Measurements from ENCODE around the gene SLC35G6. TPM values are rescaled to one million over a fixed set of nuclear protein-coding genes. Genes with fewer than 3 reads are reported as not detected.

Gene SLC35G6
- total RNA-seq, 6 experiments from 2014 or later = not detected

DNA sequence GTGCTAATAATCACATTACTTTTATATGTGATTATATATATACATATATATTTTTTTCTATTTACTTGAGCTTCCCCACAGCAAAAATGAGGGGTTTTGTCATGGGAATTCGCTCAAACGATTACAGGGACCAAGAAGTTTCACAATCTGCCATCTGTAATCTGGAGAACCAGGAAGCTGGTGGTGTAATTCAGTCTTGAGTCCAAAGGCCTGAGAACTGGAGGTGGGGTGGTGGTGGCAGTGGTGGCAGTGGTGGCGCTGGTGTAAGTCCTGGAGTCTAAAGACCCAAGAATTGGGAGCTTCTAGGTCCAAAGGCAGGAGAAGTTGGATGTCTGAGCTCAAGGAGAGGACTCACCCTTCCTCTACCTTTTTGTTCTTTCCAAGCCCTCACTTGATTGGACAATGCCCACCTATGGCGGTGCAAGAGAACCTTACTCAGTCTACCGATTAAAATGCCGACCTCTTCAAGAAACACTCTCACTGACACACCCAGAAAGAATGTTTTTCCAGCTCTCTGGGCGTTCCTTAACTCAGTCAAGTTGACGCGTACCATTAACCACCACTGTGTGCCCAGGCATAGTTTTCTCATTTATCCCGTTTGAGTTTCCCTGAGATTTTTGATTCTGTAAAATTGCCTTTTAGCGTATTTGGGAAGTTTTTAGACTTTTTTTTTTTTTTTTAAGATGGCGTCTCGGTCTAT is 34.8 kb downstream of the SLC35G6 start:
- H3K9me3 Mint-ChIP-seq = no peaks in the 10 kb centered on the region
- peaks cover 5% of the 10 kb centered on the region; the same call in 1 of the 2 replicates for H3K4me1 Mint-ChIP-seq (ENCODE audit: low read depth)
- H3K27me3 Mint-ChIP-seq (ENCODE audit: insufficient read depth) = peaks cover 4% of the 10 kb centered on the region; the same call in 1 of the 2 replicates
- H3K27ac Mint-ChIP-seq = no peak overlapping the region
- H3K4me3 Mint-ChIP-seq = no peak overlapping the region
- no peak for DNase-seq
- TF ChIP-seq, protein P1, sequence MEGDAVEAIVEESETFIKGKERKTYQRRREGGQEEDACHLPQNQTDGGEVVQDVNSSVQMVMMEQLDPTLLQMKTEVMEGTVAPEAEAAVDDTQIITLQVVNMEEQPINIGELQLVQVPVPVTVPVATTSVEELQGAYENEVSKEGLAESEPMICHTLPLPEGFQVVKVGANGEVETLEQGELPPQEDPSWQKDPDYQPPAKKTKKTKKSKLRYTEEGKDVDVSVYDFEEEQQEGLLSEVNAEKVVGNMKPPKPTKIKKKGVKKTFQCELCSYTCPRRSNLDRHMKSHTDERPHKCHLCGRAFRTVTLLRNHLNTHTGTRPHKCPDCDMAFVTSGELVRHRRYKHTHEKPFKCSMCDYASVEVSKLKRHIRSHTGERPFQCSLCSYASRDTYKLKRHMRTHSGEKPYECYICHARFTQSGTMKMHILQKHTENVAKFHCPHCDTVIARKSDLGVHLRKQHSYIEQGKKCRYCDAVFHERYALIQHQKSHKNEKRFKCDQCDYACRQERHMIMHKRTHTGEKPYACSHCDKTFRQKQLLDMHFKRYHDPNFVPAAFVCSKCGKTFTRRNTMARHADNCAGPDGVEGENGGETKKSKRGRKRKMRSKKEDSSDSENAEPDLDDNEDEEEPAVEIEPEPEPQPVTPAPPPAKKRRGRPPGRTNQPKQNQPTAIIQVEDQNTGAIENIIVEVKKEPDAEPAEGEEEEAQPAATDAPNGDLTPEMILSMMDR (IDR thresholded peaks at IDR 0.05) = no peak
- H3K36me3 Mint-ChIP-seq (ENCODE audit: low read depth) = peaks cover 11% of the 10 kb centered on the region

DNA sequence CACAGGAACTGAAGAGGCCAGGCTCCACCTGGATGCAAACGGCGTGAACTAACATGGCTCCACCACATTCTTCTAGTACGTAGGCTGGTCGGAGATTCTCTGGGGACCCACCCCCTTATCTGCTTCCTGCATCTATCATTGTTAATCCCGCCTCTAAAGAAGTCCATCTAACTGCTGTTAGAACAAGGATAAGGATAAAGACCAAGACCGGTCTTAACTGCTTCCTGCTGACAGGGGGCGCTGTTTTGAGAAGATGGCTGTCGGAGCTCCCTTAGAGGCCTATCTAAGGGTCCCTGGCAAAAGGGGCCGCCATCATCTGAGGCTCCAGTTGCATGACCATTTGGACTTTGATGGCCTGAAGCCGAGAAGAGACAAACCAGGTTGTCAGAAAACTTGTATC is 41.8 kb downstream of the SLC35G6 start:
- Mint-ChIP-seq H3K27ac (no peak overlapping the region), H3K36me3 (ENCODE audit: low read depth) (peaks cover 8% of the 10 kb centered on the region), H3K9me3 (peaks cover 12% of the 10 kb centered on the region), H3K27me3 (ENCODE audit: insufficient read depth) (no peaks in the 10 kb centered on the region; the same call in 1 of the 2 replicates), H3K4me1 (ENCODE audit: low read depth) (no peaks in the 10 kb centered on the region), H3K4me3 (no peak overlapping the region)
- DNase-seq = peak; percentile 4
- TF ChIP-seq, protein P1 (IDR thresholded peaks at IDR 0.05) = peak; percentile 73

DNA sequence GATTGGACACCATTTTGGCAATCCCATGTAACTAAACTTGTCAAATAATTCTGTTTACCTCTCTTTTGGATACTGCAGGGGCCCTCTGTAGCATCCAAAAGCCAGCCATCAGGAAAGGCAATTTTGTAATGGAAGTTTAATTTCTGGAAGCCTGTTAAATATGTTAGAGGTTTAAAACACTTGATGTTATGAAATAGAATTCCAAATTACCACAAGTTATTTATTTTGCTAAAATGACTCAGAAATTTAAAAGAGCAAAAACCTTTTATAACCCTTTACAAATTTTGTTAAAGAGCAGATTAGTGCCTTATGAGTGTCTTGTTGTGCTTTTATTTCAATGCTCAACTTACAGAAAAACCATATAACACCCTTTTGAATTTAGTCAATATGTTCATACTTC is 47.6 kb downstream of the SLC35G6 start:
- Mint-ChIP-seq H3K27me3 (ENCODE audit: insufficient read depth) (peaks cover 6% of the 10 kb centered on the region), H3K4me1 (ENCODE audit: low read depth) (no peaks in the 10 kb centered on the region), H3K36me3 (ENCODE audit: low read depth) (peaks cover 20% of the 10 kb centered on the region), H3K27ac (no peak overlapping the region), H3K4me3 (no peak overlapping the region), H3K9me3 (peaks cover 38% of the 10 kb centered on the region)
- TF ChIP-seq, protein P1 (IDR thresholded peaks at IDR 0.05) = no peak
- no peak for DNase-seq

DNA sequence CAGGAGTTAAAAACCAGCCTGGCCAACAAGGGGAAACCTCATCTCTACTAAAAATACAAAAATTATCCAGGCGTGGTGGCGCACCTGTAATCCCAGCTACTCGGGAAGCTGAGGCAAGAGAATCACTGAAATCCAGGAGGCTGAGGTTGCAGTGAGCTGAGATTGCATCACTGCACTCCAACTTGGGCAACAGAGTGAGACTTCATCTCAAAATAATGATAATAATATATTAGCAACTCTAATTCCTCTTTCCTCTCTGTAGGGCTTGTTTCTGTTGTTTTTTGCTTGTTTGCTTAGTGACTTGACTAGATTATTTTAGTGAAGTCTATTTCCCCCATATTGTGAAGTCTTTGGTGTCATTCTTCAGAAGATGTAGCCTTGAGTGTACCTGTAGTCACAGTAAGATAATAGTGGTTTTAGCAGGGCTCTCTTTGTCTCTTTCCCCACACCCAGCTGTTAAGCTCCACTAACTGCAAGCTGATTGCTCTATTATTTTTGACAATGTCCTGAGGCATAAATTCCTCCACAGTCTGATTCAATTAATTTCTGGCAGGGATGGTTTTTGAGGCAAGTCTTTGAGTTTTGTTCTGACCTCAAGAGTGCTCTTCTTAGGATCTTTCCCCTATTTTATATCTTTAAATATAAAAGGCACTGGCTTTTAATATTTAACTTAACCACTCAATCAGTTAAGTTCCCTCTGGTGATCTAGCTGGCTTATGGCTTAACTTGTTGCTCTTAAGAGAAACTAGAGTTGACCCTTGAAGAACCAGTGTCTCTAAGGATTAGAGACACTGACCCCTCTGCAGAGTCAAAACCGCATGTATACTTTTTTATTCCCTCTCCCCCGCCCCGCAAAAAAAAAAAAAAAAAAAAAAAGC is 49.0 kb downstream of the SLC35G6 start:
- no peak overlapping the region for H3K27ac Mint-ChIP-seq

More for the DNA sequence above, 49.0 kb downstream of the SLC35G6 start:
- H3K4me3 Mint-ChIP-seq = no peak overlapping the region
- peaks cover 9% of the 10 kb centered on the region for H3K27me3 Mint-ChIP-seq (ENCODE audit: insufficient read depth)
- TF ChIP-seq, protein P1 (IDR thresholded peaks at IDR 0.05) = no peak
- peaks cover 20% of the 10 kb centered on the region for H3K36me3 Mint-ChIP-seq (ENCODE audit: low read depth)
- H3K4me1 Mint-ChIP-seq (ENCODE audit: low read depth) = no peaks in the 10 kb centered on the region
- H3K9me3 Mint-ChIP-seq = peaks cover 42% of the 10 kb centered on the region
- DNase-seq = no peak

Other genes with a start within 250 kb of the SLC35G6 start
- gene DVL2, start 246.9 kb upstream of the SLC35G6 start, total RNA-seq (2021; fragmentation: NEBNext Ultra II Directional; extraction: Animal tissue kit (Norgen Biotek cat#: 25700)) = 10 to 100 TPM; 24.9 to 29.1 (median 27.0) TPM
- gene PHF23, start 242.0 kb upstream of the SLC35G6 start, total RNA-seq (2021; fragmentation: NEBNext Ultra II Directional; extraction: Animal tissue kit (Norgen Biotek cat#: 25700)) = 10 to 100 TPM; 57.0 to 75.0 (median 68.2) TPM
- gene GABARAP, start 239.0 kb upstream of the SLC35G6 start, total RNA-seq (2021; fragmentation: NEBNext Ultra II Directional; extraction: Animal tissue kit (Norgen Biotek cat#: 25700)) = 100 to 1,000 TPM; 399 to 470 (median 426) TPM
- 100 to 1,000 TPM; 127 to 168 (median 146) TPM for gene CTDNEP1, start 229.7 kb upstream of the SLC35G6 start, total RNA-seq (2021; fragmentation: NEBNext Ultra II Directional; extraction: Animal tissue kit (Norgen Biotek cat#: 25700))
- 10 to 100 TPM; 28.7 to 36.1 (median 34.0) TPM for gene ELP5, start 229.2 kb upstream of the SLC35G6 start, total RNA-seq (2021; fragmentation: NEBNext Ultra II Directional; extraction: Animal tissue kit (Norgen Biotek cat#: 25700))
- gene CLDN7, start 219.0 kb upstream of the SLC35G6 start, total RNA-seq (2021; fragmentation: NEBNext Ultra II Directional; extraction: Animal tissue kit (Norgen Biotek cat#: 25700)) = 1 to 10 TPM in 4 of 6 experiments, under 1 TPM in 2; 0.43 to 3.0 (median 1.7) TPM
- under 1 TPM in 5 of 6 experiments, not detected in 1; 0.07 to 0.09 (median 0.09) TPM for gene SLC2A4, start 199.7 kb upstream of the SLC35G6 start, total RNA-seq (2021; fragmentation: NEBNext Ultra II Directional; extraction: Animal tissue kit (Norgen Biotek cat#: 25700))
- gene YBX2, start 186.8 kb upstream of the SLC35G6 start, total RNA-seq (2021; fragmentation: NEBNext Ultra II Directional; extraction: Animal tissue kit (Norgen Biotek cat#: 25700)) = not detected
- gene EIF5A, start 173.8 kb upstream of the SLC35G6 start, total RNA-seq (2021; fragmentation: NEBNext Ultra II Directional; extraction: Animal tissue kit (Norgen Biotek cat#: 25700)) = 1,000 to 10,000 TPM; 1,011 to 1,116 (median 1,072) TPM
- 10 to 100 TPM; 34.7 to 45.2 (median 40.7) TPM for gene GPS2, start 166.1 kb upstream of the SLC35G6 start, total RNA-seq (2021; fragmentation: NEBNext Ultra II Directional; extraction: Animal tissue kit (Norgen Biotek cat#: 25700))
- gene NEURL4, start 152.1 kb upstream of the SLC35G6 start, total RNA-seq (2021; fragmentation: NEBNext Ultra II Directional; extraction: Animal tissue kit (Norgen Biotek cat#: 25700)) = 10 to 100 TPM; 18.7 to 24.6 (median 20.4) TPM
- gene ACAP1, start 144.9 kb upstream of the SLC35G6 start, total RNA-seq (2021; fragmentation: NEBNext Ultra II Directional; extraction: Animal tissue kit (Norgen Biotek cat#: 25700)) = 1 to 10 TPM; 3.2 to 6.4 (median 4.9) TPM
- gene KCTD11, start 129.3 kb upstream of the SLC35G6 start, total RNA-seq (2021; fragmentation: NEBNext Ultra II Directional; extraction: Animal tissue kit (Norgen Biotek cat#: 25700)) = 10 to 100 TPM; 11.2 to 14.5 (median 12.6) TPM
- not detected for gene TMEM95, start 126.3 kb upstream of the SLC35G6 start, total RNA-seq (2021; fragmentation: NEBNext Ultra II Directional; extraction: Animal tissue kit (Norgen Biotek cat#: 25700))
- under 1 TPM; 0.20 to 0.41 (median 0.26) TPM for gene TNK1, start 100.4 kb upstream of the SLC35G6 start, total RNA-seq (2021; fragmentation: NEBNext Ultra II Directional; extraction: Animal tissue kit (Norgen Biotek cat#: 25700))
- 100 to 1,000 TPM in 1 of 6 experiments, 10 to 100 TPM in 5; 85.6 to 114 (median 98.5) TPM for gene PLSCR3, start 86.9 kb upstream of the SLC35G6 start, total RNA-seq (2021; fragmentation: NEBNext Ultra II Directional; extraction: Animal tissue kit (Norgen Biotek cat#: 25700))
- gene TMEM256, start 77.3 kb upstream of the SLC35G6 start, total RNA-seq (2021; fragmentation: NEBNext Ultra II Directional; extraction: Animal tissue kit (Norgen Biotek cat#: 25700)) = 10 to 100 TPM; 52.2 to 79.1 (median 72.3) TPM
- gene NLGN2, start 73.6 kb upstream of the SLC35G6 start, total RNA-seq (2021; fragmentation: NEBNext Ultra II Directional; extraction: Animal tissue kit (Norgen Biotek cat#: 25700)) = 10 to 100 TPM; 41.3 to 57.3 (median 46.2) TPM
- gene SPEM1, start 61.1 kb upstream of the SLC35G6 start, total RNA-seq (2021; fragmentation: NEBNext Ultra II Directional; extraction: Animal tissue kit (Norgen Biotek cat#: 25700)) = not detected
- not detected for gene SPEM2, start 55.8 kb upstream of the SLC35G6 start, total RNA-seq (2021; fragmentation: NEBNext Ultra II Directional; extraction: Animal tissue kit (Norgen Biotek cat#: 25700))
- not detected for gene SPEM3, start 52.6 kb upstream of the SLC35G6 start, total RNA-seq (2021; fragmentation: NEBNext Ultra II Directional; extraction: Animal tissue kit (Norgen Biotek cat#: 25700))
- 1 to 10 TPM; 2.2 to 2.9 (median 2.8) TPM for gene TMEM102, start 46.0 kb upstream of the SLC35G6 start, total RNA-seq (2021; fragmentation: NEBNext Ultra II Directional; extraction: Animal tissue kit (Norgen Biotek cat#: 25700))
- under 1 TPM in 3 of 6 experiments, not detected in 3; 0.10 to 0.31 (median 0.24) TPM for gene FGF11, start 41.9 kb upstream of the SLC35G6 start, total RNA-seq (2021; fragmentation: NEBNext Ultra II Directional; extraction: Animal tissue kit (Norgen Biotek cat#: 25700))
- gene CHRNB1, start 36.4 kb upstream of the SLC35G6 start, total RNA-seq (2021; fragmentation: NEBNext Ultra II Directional; extraction: Animal tissue kit (Norgen Biotek cat#: 25700)) = 1 to 10 TPM; 2.0 to 2.8 (median 2.4) TPM
- gene ZBTB4, start 1.8 kb upstream of the SLC35G6 start, total RNA-seq (2021; fragmentation: NEBNext Ultra II Directional; extraction: Animal tissue kit (Norgen Biotek cat#: 25700)) = 10 to 100 TPM; 62.7 to 75.9 (median 68.6) TPM
- 100 to 1,000 TPM; 111 to 127 (median 118) TPM for gene POLR2A, start 2.9 kb downstream of the SLC35G6 start, total RNA-seq (2021; fragmentation: NEBNext Ultra II Directional; extraction: Animal tissue kit (Norgen Biotek cat#: 25700))
- gene TNFSF12, start 67.6 kb downstream of the SLC35G6 start, total RNA-seq (2021; fragmentation: NEBNext Ultra II Directional; extraction: Animal tissue kit (Norgen Biotek cat#: 25700)) = 10 to 100 TPM; 22.0 to 28.3 (median 25.4) TPM
- 1 to 10 TPM; 1.2 to 2.8 (median 1.5) TPM for gene TNFSF13, start 77.3 kb downstream of the SLC35G6 start, total RNA-seq (2021; fragmentation: NEBNext Ultra II Directional; extraction: Animal tissue kit (Norgen Biotek cat#: 25700))
- gene SENP3, start 80.5 kb downstream of the SLC35G6 start, total RNA-seq (2021; fragmentation: NEBNext Ultra II Directional; extraction: Animal tissue kit (Norgen Biotek cat#: 25700)) = 10 to 100 TPM; 53.9 to 70.3 (median 60.3) TPM
- 10 to 100 TPM; 46.6 to 71.7 (median 68.5) TPM for gene CD68, start 98.2 kb downstream of the SLC35G6 start, total RNA-seq (2021; fragmentation: NEBNext Ultra II Directional; extraction: Animal tissue kit (Norgen Biotek cat#: 25700))
- gene MPDU1, start 102.4 kb downstream of the SLC35G6 start, total RNA-seq (2021; fragmentation: NEBNext Ultra II Directional; extraction: Animal tissue kit (Norgen Biotek cat#: 25700)) = 10 to 100 TPM; 59.2 to 91.2 (median 68.6) TPM
- gene SOX15, start 108.6 kb downstream of the SLC35G6 start, total RNA-seq (2021; fragmentation: NEBNext Ultra II Directional; extraction: Animal tissue kit (Norgen Biotek cat#: 25700)) = 1 to 10 TPM in 1 of 6 experiments, under 1 TPM in 5; 0.62 to 1.0 (median 0.81) TPM
- 10 to 100 TPM; 49.3 to 62.3 (median 51.5) TPM for gene FXR2, start 133.5 kb downstream of the SLC35G6 start, total RNA-seq (2021; fragmentation: NEBNext Ultra II Directional; extraction: Animal tissue kit (Norgen Biotek cat#: 25700))
- 10 to 100 TPM; 39.2 to 55.0 (median 43.5) TPM for gene SAT2, start 146.4 kb downstream of the SLC35G6 start, total RNA-seq (2021; fragmentation: NEBNext Ultra II Directional; extraction: Animal tissue kit (Norgen Biotek cat#: 25700))
- 1 to 10 TPM in 1 of 6 experiments, under 1 TPM in 5; 0.36 to 1.2 (median 0.79) TPM for gene SHBG, start 148.7 kb downstream of the SLC35G6 start, total RNA-seq (2021; fragmentation: NEBNext Ultra II Directional; extraction: Animal tissue kit (Norgen Biotek cat#: 25700))
- gene ATP1B2, start 169.5 kb downstream of the SLC35G6 start, total RNA-seq (2021; fragmentation: NEBNext Ultra II Directional; extraction: Animal tissue kit (Norgen Biotek cat#: 25700)) = not detected
- gene TP53, start 206.0 kb downstream of the SLC35G6 start, total RNA-seq (2021; fragmentation: NEBNext Ultra II Directional; extraction: Animal tissue kit (Norgen Biotek cat#: 25700)) = 10 to 100 TPM; 68.1 to 84.3 (median 75.4) TPM
- gene WRAP53, start 207.0 kb downstream of the SLC35G6 start, total RNA-seq (2021; fragmentation: NEBNext Ultra II Directional; extraction: Animal tissue kit (Norgen Biotek cat#: 25700)) = 10 to 100 TPM in 5 of 6 experiments, 1 to 10 TPM in 1; 8.6 to 18.2 (median 15.2) TPM
- gene EFNB3, start 223.8 kb downstream of the SLC35G6 start, total RNA-seq (2021; fragmentation: NEBNext Ultra II Directional; extraction: Animal tissue kit (Norgen Biotek cat#: 25700)) = under 1 TPM; 0.12 to 0.34 (median 0.24) TPM
- not detected for gene DNAH2, start 236.3 kb downstream of the SLC35G6 start, total RNA-seq (2021; fragmentation: NEBNext Ultra II Directional; extraction: Animal tissue kit (Norgen Biotek cat#: 25700))